ENCODE data around the gene PHACTR3.
"Not testable (repeated sequence)": the region's sequence is repeated elsewhere in the genome, so short reads cannot be mapped to it uniquely, and the experiment has no call there.

The PHACTR3 gene

GRCh38 chr20:59589086-59589684 is 15.2 kb upstream of the PHACTR3 start:
- DNase-seq (ENCODE audit: low spot score) = no peak

GRCh38 chr20:59591061-59591460 is 13.3 kb upstream of the PHACTR3 start:
- DNase-seq (ENCODE audit: low spot score) = no peak

- no peak for DNase-seq (ENCODE audit: low spot score)
Measured at GRCh38 chr20:59596690-59597089, 7.7 kb upstream of the PHACTR3 start.

GRCh38 chr20:59597240-59597639 is 7.1 kb upstream of the PHACTR3 start:
- DNase-seq (ENCODE audit: low spot score) = no peak

- peak; percentile 83 for DNase-seq (ENCODE audit: low spot score)
Measured at GRCh38 chr20:59598625-59599310, 5.6 kb upstream of the PHACTR3 start.

- DNase-seq (ENCODE audit: low spot score) = no peak
Measured at GRCh38 chr20:59599941-59600340, 4.4 kb upstream of the PHACTR3 start.

GRCh38 chr20:59600472-59600871 is 3.9 kb upstream of the PHACTR3 start:
- DNase-seq (ENCODE audit: low spot score) = no peak

GRCh38 chr20:59602546-59603080 is 1.7 kb upstream of the PHACTR3 start:
- DNase-seq (ENCODE audit: low spot score) = no peak

GRCh38 chr20:59603176-59603575 is 1.2 kb upstream of the PHACTR3 start:
- DNase-seq (ENCODE audit: low spot score) = peak; percentile 74

- DNase-seq (ENCODE audit: low spot score) = no peak
Measured at GRCh38 chr20:59604741-59605600, 631 bp downstream of the PHACTR3 start.

- no peak for DNase-seq (ENCODE audit: low spot score)
Measured at GRCh38 chr20:59605601-59606364, 1.4 kb downstream of the PHACTR3 start.

- no peak for DNase-seq (ENCODE audit: low spot score)
Measured at GRCh38 chr20:59606566-59606965, 2.2 kb downstream of the PHACTR3 start.

- no peak for DNase-seq (ENCODE audit: low spot score)
Measured at GRCh38 chr20:59608396-59608795, 4.1 kb downstream of the PHACTR3 start.

GRCh38 chr20:59608871-59609270 is 4.5 kb downstream of the PHACTR3 start:
- no peak for DNase-seq (ENCODE audit: low spot score)

- no peak for DNase-seq (ENCODE audit: low spot score)
Measured at GRCh38 chr20:59611286-59611685, 6.9 kb downstream of the PHACTR3 start.

GRCh38 chr20:59613861-59614260 is 9.5 kb downstream of the PHACTR3 start:
- no peak for DNase-seq (ENCODE audit: low spot score)

- DNase-seq (ENCODE audit: low spot score) = no peak
Measured at GRCh38 chr20:59614714-59615113, 10.4 kb downstream of the PHACTR3 start.

- DNase-seq (ENCODE audit: low spot score) = no peak
Measured at GRCh38 chr20:59616306-59616705, 12.0 kb downstream of the PHACTR3 start.

- DNase-seq (ENCODE audit: low spot score) = no peak
Measured at GRCh38 chr20:59617221-59617620, 12.9 kb downstream of the PHACTR3 start.

- peak; percentile 47 for DNase-seq (ENCODE audit: low spot score)
Measured at GRCh38 chr20:59618131-59618530, 13.8 kb downstream of the PHACTR3 start.

- not testable (repeated sequence) for DNase-seq (ENCODE audit: low spot score)
Measured at GRCh38 chr20:59618585-59618984, 14.2 kb downstream of the PHACTR3 start.
